RWPE1 (cell line): ENCODE results near the gene BCL2L11.

ENCODE experiments used
- CTCF ChIA-PET: fragments of 350-600 bp; sonication (Branson Sonifier 250); formaldehyde crosslinking; extraction: SDS; loops from one replicate; lab custom pipeline; 2021; lab: Yijun Ruan, JAX
- POLR2A ChIA-PET: fragments of 400-600 bp; formaldehyde crosslinking; extraction: SDS; loops from one replicate; lab custom pipeline; 2020; ENCODE audit warnings: antibody characterized with exemption; ENCODE audit not compliant: low non-redundant PET; lab: Yijun Ruan, JAX
- DNase-seq: peaks from one replicate; pipeline ENCODE4 v3.0.0; 2012; ENCODE audit warnings: low spot score
- H3K27ac ChIP-seq: fragments of 450-650 bp; 2 replicates; pipeline ENCODE4 v1.5.1; 2017
- TF ChIP-seq, protein P1 (sequence below): fragments of 450-650 bp; conservative IDR thresholded peaks from 2 replicates; pipeline ENCODE4 v1.5.1; 2017; ENCODE audit warnings: low read depth, mild to moderate bottlenecking

Gene BCL2L11

DNA sequence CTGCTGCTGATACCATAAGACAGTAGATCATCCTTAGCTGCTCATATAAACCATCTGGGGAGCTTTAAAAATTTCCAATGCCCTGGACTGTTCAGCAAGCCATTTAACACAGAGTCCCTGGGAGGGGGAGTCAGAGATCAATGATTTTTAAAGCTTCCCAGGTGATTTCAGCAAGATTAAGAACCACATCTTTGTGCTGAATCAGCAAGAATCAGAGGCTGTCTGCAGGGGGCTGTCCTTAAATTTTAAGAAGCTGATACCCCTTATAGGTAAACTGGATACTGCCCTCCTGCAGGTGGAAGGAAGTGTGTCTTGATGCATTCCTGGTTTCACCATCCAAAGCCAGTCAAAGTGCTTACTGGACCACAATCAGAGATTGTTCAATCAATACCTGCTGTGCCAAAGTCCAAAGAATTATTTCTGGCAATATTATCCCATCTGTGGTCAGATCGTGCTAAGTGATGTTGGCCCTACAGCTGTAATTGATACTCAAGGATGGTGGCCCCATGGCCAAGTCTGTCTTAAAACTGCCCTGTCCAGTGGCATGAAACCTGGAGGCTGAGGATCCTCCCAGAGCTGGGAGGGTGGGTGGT, 72.2 kb downstream of the BCL2L11 start:
- no peak overlapping the region for H3K27ac ChIP-seq
- CTCF ChIA-PET: interaction anchor here (0.9 kb wide), 1 partner anchor 10 kb away, joined by 3 read pairs; no protein-coding TSS in a partner anchor
- DNase-seq: no peak
- POLR2A ChIA-PET: no interaction called here
- TF ChIP-seq, protein P1, sequence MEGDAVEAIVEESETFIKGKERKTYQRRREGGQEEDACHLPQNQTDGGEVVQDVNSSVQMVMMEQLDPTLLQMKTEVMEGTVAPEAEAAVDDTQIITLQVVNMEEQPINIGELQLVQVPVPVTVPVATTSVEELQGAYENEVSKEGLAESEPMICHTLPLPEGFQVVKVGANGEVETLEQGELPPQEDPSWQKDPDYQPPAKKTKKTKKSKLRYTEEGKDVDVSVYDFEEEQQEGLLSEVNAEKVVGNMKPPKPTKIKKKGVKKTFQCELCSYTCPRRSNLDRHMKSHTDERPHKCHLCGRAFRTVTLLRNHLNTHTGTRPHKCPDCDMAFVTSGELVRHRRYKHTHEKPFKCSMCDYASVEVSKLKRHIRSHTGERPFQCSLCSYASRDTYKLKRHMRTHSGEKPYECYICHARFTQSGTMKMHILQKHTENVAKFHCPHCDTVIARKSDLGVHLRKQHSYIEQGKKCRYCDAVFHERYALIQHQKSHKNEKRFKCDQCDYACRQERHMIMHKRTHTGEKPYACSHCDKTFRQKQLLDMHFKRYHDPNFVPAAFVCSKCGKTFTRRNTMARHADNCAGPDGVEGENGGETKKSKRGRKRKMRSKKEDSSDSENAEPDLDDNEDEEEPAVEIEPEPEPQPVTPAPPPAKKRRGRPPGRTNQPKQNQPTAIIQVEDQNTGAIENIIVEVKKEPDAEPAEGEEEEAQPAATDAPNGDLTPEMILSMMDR: no peak

DNA sequence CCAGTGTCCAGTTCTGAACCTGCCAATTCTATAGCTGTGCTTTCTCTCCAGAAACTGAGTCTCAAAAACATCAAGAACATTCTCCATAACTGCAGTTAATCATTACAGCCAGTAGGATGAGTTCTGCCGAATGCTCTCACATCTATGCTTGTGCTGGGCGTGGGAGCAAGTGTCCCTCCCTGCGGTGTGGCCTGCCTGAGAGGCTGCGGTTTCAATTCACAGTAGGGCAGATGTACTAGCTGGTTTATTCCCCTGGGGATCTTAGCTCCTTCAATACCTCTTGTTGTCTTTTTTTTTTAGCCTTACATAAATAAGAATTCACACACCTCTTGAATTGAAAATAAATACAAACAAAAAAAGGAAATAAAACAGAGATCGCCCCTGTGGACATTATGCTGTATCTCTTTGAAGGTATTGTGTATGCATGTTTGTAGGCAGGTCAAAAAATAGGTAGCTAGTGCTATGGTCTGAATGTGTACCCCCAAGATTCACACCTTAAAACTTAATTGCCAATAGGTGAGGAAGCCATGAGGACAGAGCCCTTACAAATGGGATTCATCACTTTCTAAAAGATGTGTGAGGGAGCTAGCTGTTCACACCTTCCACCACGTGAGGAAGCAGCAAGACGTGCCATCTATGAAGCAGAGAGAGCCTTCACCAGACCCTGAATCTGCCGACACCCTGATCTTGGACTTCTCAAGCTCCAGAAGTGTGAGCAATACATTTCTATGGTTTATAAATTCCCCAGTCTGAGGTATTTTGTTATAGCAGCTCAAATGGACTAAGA, 74.3 kb downstream of the BCL2L11 start:
- no peak for DNase-seq
- no peak overlapping the region for H3K27ac ChIP-seq
- ChIA-PET CTCF (interaction anchor here (0.7 kb wide), 1 partner anchor 69 kb away, joined by 3 read pairs; no protein-coding TSS in a partner anchor), POLR2A (no interaction called here)
- TF ChIP-seq, protein P1: no peak

DNA sequence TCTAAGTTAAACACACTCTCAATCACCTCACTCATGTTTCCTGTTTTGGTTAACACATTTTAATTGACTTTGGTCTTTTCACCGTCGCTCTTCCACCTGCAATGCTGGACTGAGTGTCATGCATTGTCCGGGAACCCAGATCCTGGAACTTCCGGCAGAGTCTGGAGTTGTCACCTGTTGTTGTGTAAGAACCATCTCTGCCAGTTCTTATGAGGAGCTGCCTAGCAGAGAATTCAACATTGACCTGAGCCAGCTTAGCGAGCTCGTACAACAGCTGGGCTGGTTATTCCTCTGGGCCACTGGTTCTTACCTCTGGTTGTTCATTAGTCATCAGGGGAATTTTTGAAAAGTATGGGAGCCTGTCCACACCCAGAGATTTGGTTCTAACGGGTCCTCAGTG, 75.7 kb downstream of the BCL2L11 start:
- TF ChIP-seq, protein P1: no peak
- H3K27ac ChIP-seq: no peak overlapping the region
- CTCF ChIA-PET: no interaction called here
- DNase-seq: no peak
- POLR2A ChIA-PET: no interaction called here

DNA sequence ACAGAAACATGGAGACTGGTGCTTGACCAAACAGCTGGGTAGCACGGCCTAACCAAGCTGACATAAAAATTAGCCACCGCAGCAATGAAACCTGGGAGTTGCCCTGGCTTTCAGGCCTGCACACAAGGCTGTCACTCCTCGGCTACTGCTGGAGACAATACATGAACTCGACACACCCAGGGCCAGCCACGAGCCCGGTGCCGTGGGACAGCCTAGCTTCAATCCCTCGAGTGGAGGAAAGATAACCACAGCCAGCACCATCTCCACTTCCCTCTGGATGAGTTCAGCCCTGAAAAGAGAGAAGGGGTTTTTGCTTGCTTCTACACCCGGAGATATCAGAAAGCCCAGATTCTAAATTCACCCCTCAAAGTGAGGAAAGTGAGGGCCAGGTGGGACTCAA, 78.0 kb downstream of the BCL2L11 start:
- CTCF ChIA-PET: no interaction called here
- no peak for DNase-seq
- H3K27ac ChIP-seq: no peak overlapping the region
- POLR2A ChIA-PET: no interaction called here
- TF ChIP-seq, protein P1: no peak

DNA sequence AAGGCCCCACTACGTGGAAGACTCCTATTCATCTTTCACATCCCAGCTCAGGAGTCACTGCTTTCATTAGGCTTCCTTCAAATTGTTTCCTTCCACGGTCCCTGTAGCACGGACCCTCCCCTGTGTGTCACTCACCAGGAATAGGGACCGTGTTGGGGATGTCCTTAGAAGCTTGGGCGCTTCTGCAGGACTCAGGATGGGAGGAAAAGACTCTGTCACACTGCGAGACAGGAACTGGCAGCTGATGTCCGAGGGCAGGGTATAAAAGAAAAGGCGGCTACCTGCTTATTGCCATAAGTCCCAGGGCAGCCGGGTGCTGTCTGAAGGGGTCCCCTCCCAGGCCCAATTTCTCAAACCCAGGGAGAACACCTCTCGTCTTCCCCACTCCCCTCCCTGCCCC, 79.1 kb downstream of the BCL2L11 start:
- no peak for DNase-seq
- TF ChIP-seq, protein P1: no peak
- CTCF ChIA-PET: no interaction called here
- POLR2A ChIA-PET: no interaction called here
- H3K27ac ChIP-seq: no peak overlapping the region

DNA sequence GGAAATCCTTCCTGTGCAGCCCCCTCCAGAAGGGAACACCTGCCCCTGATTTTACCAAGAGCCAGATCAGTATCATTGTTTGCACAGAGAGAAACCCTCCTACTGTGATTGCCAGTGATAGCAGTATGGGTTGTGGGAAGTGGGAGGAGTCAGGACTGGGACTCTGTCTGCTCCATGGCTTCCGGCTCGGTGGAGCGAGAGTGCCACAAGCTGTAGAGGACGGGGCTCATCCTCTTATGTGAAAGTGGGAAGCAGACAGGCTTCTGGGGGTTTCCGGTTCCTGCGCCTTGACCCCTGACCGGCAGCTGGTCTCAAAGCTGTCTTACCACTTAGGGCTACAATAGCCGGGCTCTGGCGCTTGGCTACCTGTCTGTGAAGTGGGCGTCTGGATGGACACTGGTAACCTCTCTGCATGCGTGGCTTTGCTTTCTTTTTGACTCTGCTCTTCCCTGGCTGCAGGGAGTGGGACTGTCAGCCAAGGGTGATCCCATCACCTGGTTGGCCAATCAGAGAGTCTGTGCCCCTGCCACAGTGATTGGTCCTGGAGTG, 79.7 kb downstream of the BCL2L11 start:
- no peak for DNase-seq
- ChIA-PET POLR2A (no interaction called here), CTCF (no interaction called here)
- no peak overlapping the region for H3K27ac ChIP-seq
- TF ChIP-seq, protein P1: no peak
